Measurements from ENCODE around the gene KCNK6.
"Not testable (repeated sequence)": the region's sequence is repeated elsewhere in the genome, so short reads cannot be mapped to it uniquely, and the experiment has no call there.

KCNK6 gene

DNA sequence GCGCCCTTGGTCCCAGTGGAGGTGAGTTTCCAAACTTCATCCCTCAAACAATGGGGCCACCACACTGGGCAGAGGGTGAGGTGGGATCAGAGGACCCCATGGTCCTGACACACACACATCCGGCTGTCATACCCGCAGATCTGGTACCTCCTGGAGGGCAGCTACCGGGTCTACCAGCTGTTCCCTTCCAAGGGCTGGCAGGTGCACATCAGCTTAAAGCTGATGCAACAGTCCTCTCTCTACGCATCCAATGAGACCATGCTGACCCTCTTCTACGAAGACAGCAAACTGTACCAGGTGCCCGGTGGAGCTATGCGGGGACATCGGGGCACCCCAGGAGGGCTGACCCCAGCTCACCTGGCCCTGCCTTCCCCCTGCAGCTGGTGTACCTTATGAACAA is 40.7 kb downstream of the KCNK6 start:
- in situ Hi-C loops (cut with MboI; ENCODE audit: low sequenced_read_pairs): no loop called here

DNA sequence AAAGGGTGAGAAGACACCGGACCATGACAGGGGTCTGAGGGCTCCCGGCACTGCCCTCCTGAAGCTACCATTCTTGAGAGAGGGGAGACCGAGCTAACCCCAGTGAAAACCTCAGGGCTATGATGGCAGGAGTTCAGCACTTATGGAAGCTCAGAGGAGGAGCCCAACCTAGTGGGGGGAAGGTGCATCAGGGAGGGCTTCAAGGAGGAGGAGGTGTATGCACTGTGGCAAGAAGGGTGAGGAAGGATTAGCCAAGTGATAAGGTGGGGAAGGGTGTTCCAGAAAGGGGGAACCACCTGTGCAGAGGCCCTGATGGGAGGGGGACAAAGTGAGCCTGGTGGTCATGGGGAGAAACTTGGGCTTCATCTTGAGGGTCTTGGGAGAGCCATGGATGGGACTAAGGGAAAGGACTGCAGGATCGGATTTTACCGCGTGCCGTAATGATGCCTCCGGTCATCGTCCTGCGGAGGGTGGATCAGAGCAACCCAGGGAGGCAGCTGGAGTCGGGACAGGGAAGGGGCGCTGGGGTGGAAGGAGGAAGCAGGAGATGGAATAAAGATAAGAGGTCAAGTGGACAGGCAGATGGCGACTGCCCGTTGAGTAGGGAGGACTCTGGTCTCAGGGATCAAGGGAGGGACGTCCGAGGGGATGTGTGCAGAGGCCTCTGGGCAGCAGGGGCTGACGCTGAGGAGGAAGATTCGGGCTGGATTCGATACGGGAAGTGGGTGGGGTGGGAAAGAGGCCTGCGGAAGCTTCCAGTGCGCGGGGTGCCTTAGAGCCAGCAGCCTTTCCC is 41.4 kb downstream of the KCNK6 start:
- in situ Hi-C loops (cut with MboI; ENCODE audit: low sequenced_read_pairs): no loop called here

DNA sequence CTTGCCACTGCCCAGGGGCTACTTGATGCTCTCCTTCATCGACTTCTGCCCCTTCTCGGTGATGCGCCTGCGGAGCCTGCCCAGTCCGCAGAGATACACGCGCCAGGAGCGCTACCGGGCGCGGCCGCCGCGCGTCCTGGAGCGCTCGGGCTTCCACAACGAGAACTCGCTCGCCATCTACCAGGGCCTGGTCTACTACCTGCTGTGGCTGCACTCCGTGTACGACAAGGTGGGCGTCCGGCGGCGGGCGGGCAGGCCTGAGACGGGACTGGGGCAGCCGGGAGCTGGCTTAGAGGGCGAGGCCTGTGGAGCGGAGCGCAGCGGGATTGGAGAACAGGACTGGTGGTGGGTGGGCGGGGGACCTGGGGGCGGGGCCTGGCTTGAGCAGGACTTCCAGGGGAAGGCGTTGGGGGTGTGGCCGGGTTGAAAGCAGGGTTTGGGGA is 42.0 kb downstream of the KCNK6 start:
- in situ Hi-C loops (cut with MboI; ENCODE audit: low sequenced_read_pairs): no loop called here

DNA sequence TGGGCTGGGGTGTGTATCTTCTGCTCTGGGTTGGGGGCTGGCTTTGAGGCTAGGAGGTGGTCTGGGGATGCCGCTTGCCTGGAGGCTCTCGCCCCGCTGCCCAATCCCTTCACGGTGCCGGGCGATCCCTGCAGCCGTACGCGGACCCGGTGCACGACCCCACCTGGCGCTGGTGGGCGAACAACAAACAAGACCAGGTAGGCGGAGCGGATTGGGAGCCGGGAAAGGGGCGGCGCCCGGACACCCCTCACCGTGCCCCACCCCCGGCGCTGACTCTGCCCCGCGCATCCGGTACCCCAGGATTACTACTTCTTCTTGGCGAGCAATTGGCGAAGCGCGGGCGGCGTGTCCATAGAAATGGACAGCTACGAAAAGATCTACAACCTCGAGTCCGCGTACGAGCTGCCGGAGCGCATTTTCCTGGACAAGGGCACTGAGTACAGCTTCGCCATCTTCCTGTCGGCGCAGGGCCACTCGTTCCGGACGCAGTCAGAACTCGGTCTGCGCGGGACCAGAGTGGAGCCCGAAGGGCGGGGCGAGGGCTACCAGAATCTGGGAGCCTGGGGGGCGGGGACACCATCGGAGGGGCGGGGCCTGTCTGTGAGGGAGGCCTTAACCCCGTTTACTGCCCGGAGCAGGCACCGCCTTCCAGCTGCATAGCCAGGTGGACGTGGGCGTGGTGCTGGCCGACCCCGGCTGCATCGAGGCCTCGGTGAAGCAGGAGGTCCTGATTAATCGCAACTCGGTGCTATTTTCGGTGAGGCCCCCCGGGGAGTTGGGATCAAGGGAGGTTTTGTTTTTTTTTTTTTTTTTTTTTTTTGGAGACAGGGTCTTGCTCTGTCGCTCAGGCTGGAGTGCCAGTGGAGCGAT is 42.7 kb downstream of the KCNK6 start:
- in situ Hi-C loops (cut with MboI; ENCODE audit: low sequenced_read_pairs): no loop called here

DNA sequence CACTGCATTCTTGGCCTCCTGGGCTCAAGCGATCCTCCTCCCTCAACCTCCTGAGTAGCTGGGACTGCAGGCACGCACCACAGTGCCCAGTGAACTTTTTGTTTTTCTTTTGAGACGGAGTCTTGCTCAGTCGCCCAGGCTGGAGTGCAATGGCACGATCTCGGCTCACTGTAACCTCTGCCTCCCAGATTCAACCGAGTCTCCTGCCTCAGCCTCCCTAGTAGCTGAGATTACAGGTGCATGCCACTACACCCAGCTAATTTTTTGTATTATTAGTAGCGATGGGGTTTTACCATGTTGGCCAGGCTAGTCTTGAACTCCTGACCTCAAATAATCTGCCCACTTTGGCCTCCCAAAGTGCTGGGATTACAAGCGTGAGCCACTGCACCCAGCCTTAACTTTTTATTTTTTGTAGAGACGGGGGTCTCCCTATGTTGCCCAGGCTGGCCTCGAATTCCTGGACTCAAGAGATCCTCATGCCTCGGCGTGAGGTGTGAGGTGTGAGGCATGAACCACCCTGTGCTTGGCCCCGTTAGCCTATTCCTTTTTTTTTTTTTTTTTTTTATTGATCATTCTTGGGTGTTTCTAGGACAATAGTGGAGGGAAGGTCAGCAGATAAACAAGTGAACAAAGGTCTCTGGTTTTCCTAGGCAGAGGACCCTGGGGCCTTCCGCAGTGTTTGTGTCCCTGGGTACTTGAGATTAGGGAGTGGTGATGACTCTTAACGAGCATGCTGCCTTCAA is 43.5 kb downstream of the KCNK6 start:
- in situ Hi-C loops (cut with MboI; ENCODE audit: low sequenced_read_pairs): not testable (repeated sequence)

DNA sequence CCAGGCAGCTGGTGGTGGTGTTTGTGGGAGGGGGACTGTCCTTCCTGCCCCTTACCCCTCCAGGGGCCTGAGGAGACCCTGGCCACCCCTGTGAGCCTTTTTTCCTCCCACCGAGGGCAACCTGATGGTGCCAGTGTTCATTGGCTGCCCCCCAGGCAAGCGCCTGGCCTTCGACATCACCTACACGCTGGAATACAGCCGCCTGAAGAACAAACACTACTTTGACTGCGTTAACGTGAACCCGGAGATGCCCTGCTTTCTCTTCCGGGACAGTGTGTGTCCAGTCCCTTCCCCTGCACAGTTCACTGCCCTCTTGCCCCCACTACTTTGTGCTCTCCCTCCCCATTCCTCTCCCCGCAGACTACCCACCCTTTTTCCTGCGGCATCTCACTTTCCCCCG is 47.4 kb downstream of the KCNK6 start:
- in situ Hi-C loops (cut with MboI; ENCODE audit: low sequenced_read_pairs): no loop called here

DNA sequence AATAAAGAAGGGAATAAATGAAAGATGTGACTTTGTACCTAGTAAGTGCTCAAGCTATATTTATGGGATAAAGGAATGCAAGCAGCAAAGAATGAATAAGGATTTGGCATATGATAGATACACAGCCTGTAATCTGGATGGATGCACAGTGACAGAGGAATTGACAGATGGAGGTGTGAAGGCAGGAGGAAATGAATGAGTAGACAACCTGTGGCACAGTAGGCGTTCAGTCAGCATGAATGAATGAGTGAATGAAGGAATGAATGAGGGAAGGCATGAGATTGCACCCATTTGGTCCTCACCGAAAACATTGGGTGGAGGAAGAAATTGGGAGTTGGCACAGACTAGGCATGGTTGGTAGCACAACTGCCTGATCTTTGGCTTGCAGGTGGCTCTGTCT is 49.9 kb downstream of the KCNK6 start:
- in situ Hi-C loops (cut with MboI; ENCODE audit: low sequenced_read_pairs): no loop called here

DNA sequence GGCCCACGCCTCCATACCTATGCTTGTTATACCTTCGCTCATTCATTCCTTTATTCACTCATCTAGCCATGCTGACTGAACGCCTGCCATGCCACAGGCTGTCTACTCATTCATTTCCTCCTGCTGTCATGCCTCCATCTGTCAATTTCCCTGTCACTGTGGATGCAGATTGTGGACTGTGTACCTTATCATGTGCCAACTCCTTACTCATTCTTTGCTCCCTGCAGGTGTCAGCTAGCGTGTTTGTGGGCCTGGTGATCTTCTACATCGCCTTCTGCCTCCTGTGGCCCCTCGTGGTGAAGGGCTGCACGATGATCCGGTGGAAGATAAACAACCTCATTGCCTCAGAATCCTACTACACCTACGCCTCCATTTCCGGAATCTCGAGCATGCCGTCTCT is 50.7 kb downstream of the KCNK6 start:
- in situ Hi-C loops (cut with MboI; ENCODE audit: low sequenced_read_pairs): no loop called here

DNA sequence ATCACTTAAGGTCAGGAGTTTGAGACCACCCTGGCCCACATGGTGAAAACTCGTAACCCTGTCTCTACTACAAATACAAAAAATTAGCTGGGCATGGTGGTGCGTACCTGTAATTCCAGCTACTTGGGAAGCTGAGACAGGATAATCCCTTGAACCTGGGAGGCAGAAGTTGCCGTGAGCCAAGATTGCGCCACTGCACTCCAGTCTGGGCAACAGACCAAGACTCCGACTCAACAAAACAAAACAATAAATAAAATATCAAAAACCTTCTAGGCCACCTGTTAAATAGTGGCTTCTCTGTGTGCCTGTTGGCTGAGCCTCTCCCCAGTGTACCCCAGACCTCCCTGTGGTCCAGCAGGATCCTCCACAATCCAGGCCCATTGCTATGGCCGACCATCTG is 51.4 kb downstream of the KCNK6 start:
- in situ Hi-C loops (cut with MboI; ENCODE audit: low sequenced_read_pairs): no loop called here

DNA sequence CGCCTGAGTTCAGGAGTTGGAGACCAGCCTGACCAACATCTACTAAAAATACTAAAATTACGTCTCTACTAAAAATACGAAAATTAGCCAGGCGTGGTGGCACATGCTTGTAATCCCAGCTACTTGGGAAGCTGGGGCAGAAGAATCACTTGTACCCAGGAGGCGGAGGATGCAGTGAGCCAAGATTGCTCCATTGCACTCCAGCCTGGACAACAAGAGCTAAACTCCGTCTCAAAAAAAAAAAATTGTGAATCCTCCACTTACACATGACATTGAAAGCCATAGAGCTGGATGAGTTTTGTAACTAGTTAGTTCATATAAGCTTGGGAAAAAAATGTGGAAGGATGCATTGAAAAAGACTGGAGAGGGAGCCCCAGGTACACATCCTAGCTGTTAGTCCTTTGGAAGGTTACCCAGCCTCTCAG is 54.3 kb downstream of the KCNK6 start:
- in situ Hi-C loops (cut with MboI; ENCODE audit: low sequenced_read_pairs): no loop called here

DNA sequence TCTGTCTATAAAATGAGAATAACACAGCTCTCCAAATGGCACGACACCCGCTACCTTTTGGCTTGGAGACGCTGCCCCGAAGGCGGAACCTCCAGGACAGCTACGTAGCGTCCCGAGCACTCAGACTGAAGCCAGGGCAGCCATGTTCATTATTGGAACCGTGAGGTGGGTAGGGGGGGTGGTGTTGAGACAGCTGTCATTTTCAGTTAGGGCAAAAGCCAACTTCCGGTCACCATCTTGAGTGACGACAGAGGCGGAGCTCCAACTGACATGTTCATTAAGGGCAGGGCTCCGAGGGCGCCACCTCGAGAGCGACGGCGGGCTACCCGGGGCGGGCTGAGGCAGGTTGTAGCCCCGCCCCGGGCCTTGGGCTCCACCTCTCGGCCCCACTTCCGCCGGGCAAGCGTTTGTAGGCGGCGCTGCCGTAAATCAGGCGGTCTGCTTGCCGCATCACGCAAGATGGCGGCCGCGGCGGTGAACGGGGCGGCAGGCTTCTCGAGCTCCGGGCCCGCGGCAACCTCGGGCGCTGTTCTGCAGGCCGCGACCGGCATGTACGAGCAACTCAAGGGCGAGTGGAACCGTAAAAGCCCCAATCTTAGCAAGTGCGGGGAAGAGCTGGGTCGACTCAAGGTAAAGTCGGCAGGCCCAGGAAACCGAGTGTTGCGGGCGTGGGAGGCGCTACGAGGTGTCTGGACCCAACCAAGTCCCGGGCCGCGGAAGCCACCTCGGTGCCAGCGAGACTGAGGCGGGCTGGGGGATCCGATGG is 54.9 kb downstream of the KCNK6 start, which contains the start of gene PSMD8:
Gene PSMD8, plus strand, starts transcription at position 240 of the 766 bp plus-strand sequence. Its CDS starts 31 bp downstream, at position 271.
- in situ Hi-C loops (cut with MboI; ENCODE audit: low sequenced_read_pairs): no loop called here

DNA sequence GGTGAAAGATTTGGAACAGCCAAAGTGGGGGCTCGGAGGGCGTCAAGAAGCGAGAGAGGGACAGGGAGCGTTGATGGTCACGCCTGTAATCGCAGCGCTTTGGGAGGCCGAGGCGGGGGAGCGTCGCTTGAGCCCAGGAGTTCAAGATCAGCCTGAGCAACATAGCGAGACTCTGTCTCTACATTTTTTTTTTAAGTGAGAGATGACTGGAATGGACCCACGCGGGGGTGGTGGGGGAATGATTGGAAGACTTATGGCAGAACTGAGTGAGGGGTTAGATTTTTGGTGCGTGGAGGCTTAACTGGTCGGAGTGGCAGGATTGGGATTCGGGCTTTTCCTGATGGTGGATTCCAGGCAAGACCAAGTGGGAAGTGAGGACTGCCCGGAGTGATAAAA is 55.5 kb downstream of the KCNK6 start:
- in situ Hi-C loops (cut with MboI; ENCODE audit: low sequenced_read_pairs): no loop called here

DNA sequence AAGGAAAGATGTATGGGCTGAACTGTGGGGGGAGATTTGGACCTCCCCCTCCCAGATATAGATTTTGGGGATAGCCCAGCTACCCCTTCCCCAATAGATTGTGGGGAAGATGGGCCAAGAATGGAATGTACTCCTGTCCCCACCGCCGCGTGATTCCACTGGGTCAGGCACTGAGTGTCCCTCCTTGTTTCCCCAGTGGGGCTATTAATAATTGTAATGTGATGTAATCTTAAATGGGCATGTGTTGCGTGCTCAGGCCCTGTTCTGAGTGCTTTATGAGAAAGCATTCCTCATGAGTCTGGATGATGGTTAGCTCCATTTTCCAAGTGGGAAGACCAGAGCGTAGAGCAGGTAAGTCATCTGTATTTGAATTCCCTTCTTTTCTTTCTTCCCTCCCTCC is 56.1 kb downstream of the KCNK6 start:
- in situ Hi-C loops (cut with MboI; ENCODE audit: low sequenced_read_pairs): no loop called here

DNA sequence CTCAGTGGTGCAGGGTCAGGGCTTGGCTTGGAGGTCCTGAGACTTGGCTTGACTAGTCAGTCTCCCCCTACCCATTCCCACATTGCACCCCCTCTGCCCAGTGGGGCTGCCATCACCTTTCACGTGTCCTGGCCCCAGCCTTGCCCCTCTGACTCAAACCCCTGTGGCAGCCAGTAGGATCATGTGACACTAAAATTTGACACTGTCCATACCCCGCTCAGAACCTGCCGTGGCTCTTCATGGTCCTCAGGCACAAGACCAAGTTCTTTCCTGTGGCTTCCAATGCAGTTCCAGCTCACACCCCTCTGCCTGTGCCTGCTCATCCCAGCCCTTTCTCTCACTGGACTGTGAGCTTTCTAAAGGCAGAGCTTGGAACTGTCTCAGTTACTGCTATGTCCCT is 56.9 kb downstream of the KCNK6 start:
- in situ Hi-C loops (cut with MboI; ENCODE audit: low sequenced_read_pairs): no loop called here

DNA sequence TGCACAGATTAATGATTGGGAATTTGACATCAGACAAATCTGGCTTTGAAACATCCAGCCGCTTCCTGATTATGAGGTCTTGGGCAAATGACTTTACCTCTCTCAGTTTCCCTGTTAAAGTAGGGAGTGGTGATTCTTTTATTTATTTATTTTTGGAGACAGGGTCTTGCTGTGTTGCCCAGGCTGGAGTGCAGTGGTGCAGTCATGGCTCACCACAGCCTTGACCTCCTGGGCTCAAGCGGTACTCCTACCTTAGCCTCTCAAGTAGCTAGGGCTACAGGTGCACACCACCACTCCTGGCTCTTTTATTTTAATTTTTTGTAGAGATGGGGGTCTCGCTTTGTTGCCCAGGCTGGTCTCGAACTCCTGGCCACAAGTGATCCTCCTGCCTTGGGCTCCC is 57.4 kb downstream of the KCNK6 start:
- in situ Hi-C loops (cut with MboI; ENCODE audit: low sequenced_read_pairs): no loop called here

DNA sequence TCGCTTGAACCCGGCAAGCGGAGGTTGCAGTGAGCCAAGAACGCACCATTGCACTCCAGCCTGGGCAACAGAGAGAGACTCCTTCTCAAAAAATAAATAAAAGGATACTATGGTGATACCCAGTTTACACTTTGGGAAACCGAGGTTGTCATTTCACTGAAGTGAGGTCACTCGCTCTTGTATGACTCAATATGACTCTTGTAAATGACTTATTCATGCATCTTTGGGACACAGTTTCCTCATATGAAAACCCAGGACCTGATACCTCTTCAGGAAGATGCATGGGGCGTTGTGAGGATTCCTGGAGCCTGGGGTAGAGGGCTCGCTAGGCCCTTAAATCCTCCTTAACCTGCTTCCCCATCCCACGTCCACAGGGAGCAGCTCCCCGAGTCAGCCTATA is 59.2 kb downstream of the KCNK6 start:
- in situ Hi-C loops (cut with MboI; ENCODE audit: low sequenced_read_pairs): no loop called here

DNA sequence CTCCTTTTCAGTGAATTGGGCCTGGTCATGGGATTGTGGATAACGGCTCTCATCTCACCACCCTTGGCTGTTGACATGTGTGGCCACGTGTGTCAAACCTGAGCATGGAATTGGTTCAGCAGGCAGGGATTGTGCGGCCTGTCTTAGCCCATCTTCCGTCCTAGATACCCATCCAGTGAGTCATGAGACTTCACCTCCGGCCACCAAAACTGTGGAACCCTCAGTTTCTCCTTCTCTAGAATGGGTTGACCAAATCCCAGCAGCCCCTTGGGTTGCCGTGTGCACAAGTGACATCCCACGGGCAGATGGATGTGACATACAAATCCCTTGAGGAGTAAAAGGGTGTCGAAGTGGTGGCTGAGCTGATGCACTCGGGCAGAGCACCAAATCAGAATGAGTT is 61.5 kb downstream of the KCNK6 start:
- in situ Hi-C loops (cut with MboI; ENCODE audit: low sequenced_read_pairs): no loop called here

Measured in HL-60/S4 treated with retinoic acid at 250 ng/mL for 4 days and 3 days (cell line).